Measurements from ENCODE around the gene ARHGAP29. TPM values are rescaled to one million over a fixed set of nuclear protein-coding genes. Genes with fewer than 3 reads are reported as not detected.

The ARHGAP29 gene
- total and polyA plus RNA-seq, 2 experiments from 2014 or later = 4.6 to 6.9 TPM

DNA sequence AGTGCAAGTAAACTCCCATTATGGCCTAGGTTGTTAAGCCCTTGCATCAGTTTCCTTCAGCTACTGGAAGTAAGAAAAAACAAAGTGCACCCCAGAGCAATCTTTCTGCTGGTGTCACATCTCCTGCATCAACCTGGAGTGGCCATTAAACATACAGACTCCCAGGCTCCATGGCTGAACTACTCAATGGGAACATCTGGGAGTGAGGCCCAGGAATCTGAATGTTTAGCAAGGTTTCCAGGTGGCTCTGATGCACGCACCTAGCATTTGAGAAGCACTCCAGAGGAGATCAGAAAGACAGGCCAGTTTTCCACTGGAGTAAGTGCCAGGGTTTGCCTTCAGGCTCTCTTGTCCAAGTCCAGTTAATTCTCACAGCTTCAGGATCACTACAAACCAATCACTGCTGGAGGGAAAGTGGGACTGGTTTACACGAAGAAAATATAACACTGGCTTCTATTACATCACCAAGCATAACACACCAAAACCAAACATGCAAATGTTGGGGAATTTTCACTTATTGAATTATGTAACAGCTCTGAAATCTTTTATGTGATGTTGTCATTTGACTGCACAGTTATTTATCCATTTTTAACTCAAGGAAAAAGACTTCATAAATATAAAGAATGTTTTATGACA, 94.1 kb downstream of the ARHGAP29 start:
- Histone ChIP-seq H3K36me3 (ENCODE audit: insufficient read depth) (no peaks in the 10 kb centered on the region), H3K9me2 (ENCODE audit: insufficient read depth) (no peaks in the 10 kb centered on the region), H2AFZ (no peak overlapping the region), H3K27ac (ENCODE audit: low read depth) (no peak overlapping the region), H3K79me2 (replicated peaks; ENCODE audit: insufficient read depth) (no peaks in the 10 kb centered on the region), H3F3A (replicated peaks; ENCODE audit: low read depth) (no peaks in the 10 kb centered on the region), H3K27me3 (ENCODE audit: insufficient read depth) (no peaks in the 10 kb centered on the region), H4K20me1 (replicated peaks; ENCODE audit: insufficient read depth) (no peaks in the 10 kb centered on the region), H3K4me1 (ENCODE audit: insufficient read depth) (no peaks in the 10 kb centered on the region; the same call in 1 of the 2 replicates), H3K4me3 (no peak overlapping the region), H3K4me2 (no peak overlapping the region)
- Mint-ChIP-seq H3K4me1 (peaks cover 13% of the 10 kb centered on the region), H3K27me3 (ENCODE audit: insufficient read depth, low read depth, poor library complexity) (no peaks in the 10 kb centered on the region), H3K9me3 (no peaks in the 10 kb centered on the region), H3K36me3 (ENCODE audit: low read depth) (no peaks in the 10 kb centered on the region), H3K27ac (no peak overlapping the region), H3K4me3 (no peak overlapping the region)
- ATAC-seq (no peak), DNase-seq (ENCODE audit: low spot score) (no peak)
- TF ChIP-seq ZNF114 (CRISPR knock-in tag; IDR thresholded peaks at IDR 0.05) = no peak
- no peak for TF ChIP-seq CREB1 (CRISPR knock-in tag; IDR thresholded peaks at IDR 0.05; ENCODE audit: low read depth)
- no peak for TF ChIP-seq CTCF (conservative IDR thresholded peaks at IDR 0.05; ENCODE audit: low read depth in 2 of 2)
- TF ChIP-seq STAT1 (IDR thresholded peaks at IDR 0.05; ENCODE audit: unreplicated experiment) = no peak
- no peak for TF ChIP-seq ZNF331 (CRISPR knock-in tag; IDR thresholded peaks at IDR 0.05; ENCODE audit: low read depth)
- TF ChIP-seq ZNF462 (CRISPR knock-in tag; IDR thresholded peaks at IDR 0.05) = no peak
- no peak for TF ChIP-seq EZH2phosphoT487 (IDR thresholded peaks at IDR 0.05; ENCODE audit: unreplicated experiment)
- TF ChIP-seq, protein P1, sequence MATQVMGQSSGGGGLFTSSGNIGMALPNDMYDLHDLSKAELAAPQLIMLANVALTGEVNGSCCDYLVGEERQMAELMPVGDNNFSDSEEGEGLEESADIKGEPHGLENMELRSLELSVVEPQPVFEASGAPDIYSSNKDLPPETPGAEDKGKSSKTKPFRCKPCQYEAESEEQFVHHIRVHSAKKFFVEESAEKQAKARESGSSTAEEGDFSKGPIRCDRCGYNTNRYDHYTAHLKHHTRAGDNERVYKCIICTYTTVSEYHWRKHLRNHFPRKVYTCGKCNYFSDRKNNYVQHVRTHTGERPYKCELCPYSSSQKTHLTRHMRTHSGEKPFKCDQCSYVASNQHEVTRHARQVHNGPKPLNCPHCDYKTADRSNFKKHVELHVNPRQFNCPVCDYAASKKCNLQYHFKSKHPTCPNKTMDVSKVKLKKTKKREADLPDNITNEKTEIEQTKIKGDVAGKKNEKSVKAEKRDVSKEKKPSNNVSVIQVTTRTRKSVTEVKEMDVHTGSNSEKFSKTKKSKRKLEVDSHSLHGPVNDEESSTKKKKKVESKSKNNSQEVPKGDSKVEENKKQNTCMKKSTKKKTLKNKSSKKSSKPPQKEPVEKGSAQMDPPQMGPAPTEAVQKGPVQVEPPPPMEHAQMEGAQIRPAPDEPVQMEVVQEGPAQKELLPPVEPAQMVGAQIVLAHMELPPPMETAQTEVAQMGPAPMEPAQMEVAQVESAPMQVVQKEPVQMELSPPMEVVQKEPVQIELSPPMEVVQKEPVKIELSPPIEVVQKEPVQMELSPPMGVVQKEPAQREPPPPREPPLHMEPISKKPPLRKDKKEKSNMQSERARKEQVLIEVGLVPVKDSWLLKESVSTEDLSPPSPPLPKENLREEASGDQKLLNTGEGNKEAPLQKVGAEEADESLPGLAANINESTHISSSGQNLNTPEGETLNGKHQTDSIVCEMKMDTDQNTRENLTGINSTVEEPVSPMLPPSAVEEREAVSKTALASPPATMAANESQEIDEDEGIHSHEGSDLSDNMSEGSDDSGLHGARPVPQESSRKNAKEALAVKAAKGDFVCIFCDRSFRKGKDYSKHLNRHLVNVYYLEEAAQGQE (IDR thresholded peaks at IDR 0.05; ENCODE audit: unreplicated experiment) = no peak
- TF ChIP-seq EZH2 (IDR thresholded peaks at IDR 0.05; ENCODE audit: low read depth, unreplicated experiment) = no peak

Data from GM23338 (cell line).